Psoas muscle (tissue), 8 donors: ENCODE results near the gene SLC30A3. TPM values are rescaled to one million over a fixed set of nuclear protein-coding genes. Genes with fewer than 3 reads are reported as not detected.

Experiments used
- ATAC-seq, 4 donors: fragments of 200-7000 bp; cut with Tn5 transposase; one replicate each; pipeline ENCODE4 v1.9.1; 2020; ENCODE audit warnings: moderate library complexity in 3 of 4, mild to moderate bottlenecking in 2 of 4
- DNase-seq, 2 donors: peaks; one replicate each; pipeline ENCODE4 v3.0.0-alpha.2; 2020
- H3K27ac ChIP-seq: fragments of 200-600 bp; one replicate; pipeline ENCODE4 v1.8.0; 2022
- H3K27me3 ChIP-seq, 3 donors: fragments of 200-600 bp in 1 of 3; one replicate each; pipeline versions ENCODE4 v1.6.1 to v1.8.0; 2013 to 2022; ENCODE audit warnings: low read length in 2 of 3, mild to moderate bottlenecking in 2 of 3, moderate library complexity in 1 of 3; ENCODE audit not compliant: insufficient read depth in 3 of 3
- H3K36me3 ChIP-seq, 2 donors: fragments of 200-600 bp in 1 of 2; one replicate each; pipeline versions ENCODE4 v1.6.1 to v1.8.0; 2013 to 2022; ENCODE audit warnings: low read depth in 1 of 2, mild to moderate bottlenecking in 1 of 2, moderate library complexity in 1 of 2; ENCODE audit not compliant: insufficient read depth in 1 of 2
- H3K4me1 ChIP-seq: fragments of 200-600 bp; one replicate; pipeline ENCODE4 v1.8.0; 2022
- H3K4me3 ChIP-seq: fragments of 200-600 bp; one replicate; pipeline ENCODE4 v1.8.0; 2022; ENCODE audit warnings: mild to moderate bottlenecking
- H3K9me3 ChIP-seq: fragments of 200-600 bp; one replicate; pipeline ENCODE4 v1.8.0; 2022
- CTCF ChIP-seq: fragments of 200-600 bp; IDR thresholded peaks from one replicate; pipeline ENCODE4 v1.8.0; 2022; ENCODE audit warnings: antibody characterized with exemption
- WGBS, 3 donors: extraction: QIAGEN DNeasy Blood & Tissue Kit; methylation state at CpG; one replicate each; pipeline versions ENCODE4 v1.1.6 to v1.1.7; 2013; 5-methylcytosine and 5-hydroxymethylcytosine counted together
- intact Hi-C, 2 donors: fragments of 100-400 bp; cut with DNase I; formaldehyde crosslinking; loops; one replicate each; pipeline versions ENCODE4 v1.11.0 to v1.14.2; 2022
- polyA plus RNA-seq, 3 donors: library from polyadenylated mRNA; stranded (reverse); fragments of 200-250 nt; gene quantifications; one replicate each; pipeline ENCODE4 v1.2.3, GENCODE V29; 2013
- total RNA-seq, 4 donors: library from RNA; stranded (reverse); fragmentation: NEBNext Ultra II Directional in 2 of 4; extraction: Animal tissue kit (Norgen Biotek cat#: 25700) in 2 of 4; gene quantifications; one replicate each; pipeline versions ENCODE4 v1.2.1 to v1.2.4, GENCODE V29; 2021 to 2023
- donor health status: healthy with polysubstance abuse.
- donor health status: DM: no; HTN: no; CAD: no; lungs with moderate emphysema.
- donor health status: Bipolar disorder and iron deficiency.
- donor health status: healthy.
- donor health status: DM: yes; HTN: yes; CAD: no.
- donor health status: DM: no; HTN: no; CAD: no.
- donor health status: DM: no; HTN: no; CAD: no.
- donor health status: DM: yes; HTN: yes; CAD: no.

SLC30A3 gene
- total and polyA plus RNA-seq, 7 donors: 0.03 to 0.92 (median 0.13) TPM; not detected in 1

GRCh38 chr2:27209621-27210401, 53.0 kb downstream of the SLC30A3 start:
- TF ChIP-seq CTCF: no peak
- Histone ChIP-seq H3K9me3 (no peaks in the 10 kb centered on the region), H3K27me3 (no peaks in the 10 kb centered on the region), H3K4me1 (peaks cover 13% of the 10 kb centered on the region), H3K4me3 (no peak overlapping the region), H3K27ac (no peak overlapping the region), H3K36me3 (peaks cover 6 to 70% of the 10 kb centered on the region in 2 donors)
- intact Hi-C loops: loop anchor here (5.0 to 10.0 kb wide), 2 partner anchors 78 to 245 kb away; partner anchors contain the start of gene PREB (in 1 of the 2)
- ATAC-seq (peak in 1 of 4 donors; percentile 25), DNase-seq (no peak)
- 88 to 94% (median 91%) methylated on average over 6 of the region's 6 CpGs for WGBS, 3 donors

- Histone ChIP-seq H3K4me1 (peaks cover 7% of the 10 kb centered on the region), H3K27me3 (no peaks in the 10 kb centered on the region), H3K4me3 (no peak overlapping the region), H3K36me3 (peaks cover 13 to 70% of the 10 kb centered on the region in 2 donors), H3K9me3 (no peaks in the 10 kb centered on the region), H3K27ac (no peak overlapping the region)
- intact Hi-C loops: loop anchor here in 1 of 2 donors (10.0 kb wide), 1 partner anchor 244 kb away; no protein-coding TSS in a partner anchor
- DNase-seq (no peak), ATAC-seq (no peak)
- TF ChIP-seq CTCF: no peak
- WGBS, 3 donors: 85 to 92% (median 86%) methylated on average over 4 of the region's 4 CpGs
These were observed 54.3 kb downstream of the SLC30A3 start for GRCh38 chr2:27208486-27209050.

GRCh38 chr2:27206346-27206745, 56.5 kb downstream of the SLC30A3 start:
- H3K27ac ChIP-seq: no peak overlapping the region
- TF ChIP-seq CTCF: no peak
- H3K27me3 ChIP-seq: no peaks in the 10 kb centered on the region
- no peak for DNase-seq
- no peak for ATAC-seq
- peaks cover 22 to 87% of the 10 kb centered on the region in 2 donors for H3K36me3 ChIP-seq
- intact Hi-C loops: loop anchor here in 1 of 2 donors (10.0 kb wide), 1 partner anchor 242 kb away; no protein-coding TSS in a partner anchor
- 93 to 95% (median 94%) methylated on average over 6 of the region's 6 CpGs for WGBS, 3 donors
- H3K4me3 ChIP-seq: no peak overlapping the region
- H3K4me1 ChIP-seq: no peaks in the 10 kb centered on the region
- no peaks in the 10 kb centered on the region for H3K9me3 ChIP-seq

GRCh38 chr2:27205206-27205605, 57.6 kb downstream of the SLC30A3 start:
- Histone ChIP-seq H3K4me1 (no peaks in the 10 kb centered on the region), H3K27ac (no peak overlapping the region), H3K36me3 (peaks cover 22 to 98% of the 10 kb centered on the region in 2 donors), H3K9me3 (no peaks in the 10 kb centered on the region), H3K27me3 (no peaks in the 10 kb centered on the region), H3K4me3 (no peak overlapping the region)
- 75 to 79% (median 76%) methylated on average over 8 of the region's 8 CpGs for WGBS, 3 donors
- DNase-seq: no peak
- no peak for TF ChIP-seq CTCF
- ATAC-seq: no peak
- intact Hi-C loops: loop anchor here in 1 of 2 donors (10.0 kb wide), 1 partner anchor 240 kb away; no protein-coding TSS in a partner anchor
